Uterus (tissue), 2 donors: ENCODE data around the gene OCIAD1.

ENCODE experiments used
- CTCF ChIP-seq, 4 experiments: fragments of 200-600 bp in 2 of 4; fragments of 450-650 bp in 2 of 4; sonication (generic) in 2 of 4; IDR thresholded peaks; one replicate each; pipeline ENCODE4 v1.5.1; 2016 to 2019; ENCODE audit warnings: antibody characterized with exemption in 4 of 4, mild to moderate bottlenecking in 2 of 4, moderate library complexity in 1 of 4
- POLR2A ChIP-seq, 2 donors: fragments of 450-650 bp; IDR thresholded peaks; one replicate each; pipeline ENCODE4 v1.6.1; 2016; ENCODE audit warnings: antibody characterized with exemption in 2 of 2, mild to moderate bottlenecking in 1 of 2, moderate library complexity in 1 of 2

- TF ChIP-seq CTCF (IDR thresholded peaks at IDR 0.05) (no peak), POLR2A (IDR thresholded peaks at IDR 0.05) (no peak)
These were observed 66.0 kb downstream of the OCIAD1 start for GRCh38 chr4:48896845-48897244.
